Measurements from ENCODE around the gene TSSK6. TPM values are rescaled to one million over a fixed set of nuclear protein-coding genes. Genes with fewer than 3 reads are reported as not detected.

Gene TSSK6
- total RNA-seq = 0.79 and 1.3 TPM in 2 replicates

- no peak for DNase-seq (ENCODE audit: low read depth, low spot score)
Observed at GRCh38 chr19:19514881-19515641, at the start of gene TSSK6. TSS of gene TSSK6 (minus strand) at chr19:19515548. CDS start at chr19:19515427, 121 bp downstream.

GRCh38 chr19:19563348-19563848 is 48.0 kb upstream of the TSSK6 start:
- no peak for DNase-seq (ENCODE audit: low read depth, low spot score)

GRCh38 chr19:19562665-19563347 is 47.5 kb upstream of the TSSK6 start:
- no peak for DNase-seq (ENCODE audit: low read depth, low spot score)

GRCh38 chr19:19561946-19562664 is 46.8 kb upstream of the TSSK6 start:
- DNase-seq (ENCODE audit: low read depth, low spot score) = no peak

- DNase-seq (ENCODE audit: low read depth, low spot score) = no peak
Observed at GRCh38 chr19:19559931-19560330, 44.6 kb upstream of the TSSK6 start.

- DNase-seq (ENCODE audit: low read depth, low spot score) = no peak
Observed at GRCh38 chr19:19558636-19559035, 43.3 kb upstream of the TSSK6 start.

GRCh38 chr19:19558055-19558454 is 42.7 kb upstream of the TSSK6 start:
- DNase-seq (ENCODE audit: low read depth, low spot score) = no peak

- no peak for DNase-seq (ENCODE audit: low read depth, low spot score)
Observed at GRCh38 chr19:19554074-19555023, 39.0 kb upstream of the TSSK6 start.

GRCh38 chr19:19553670-19554069 is 38.3 kb upstream of the TSSK6 start:
- DNase-seq (ENCODE audit: low read depth, low spot score) = no peak

GRCh38 chr19:19552798-19553197 is 37.5 kb upstream of the TSSK6 start:
- DNase-seq (ENCODE audit: low read depth, low spot score) = no peak

- DNase-seq (ENCODE audit: low read depth, low spot score) = no peak
Observed at GRCh38 chr19:19551853-19552192, 36.5 kb upstream of the TSSK6 start.

GRCh38 chr19:19550972-19551852 is 35.9 kb upstream of the TSSK6 start:
- no peak for DNase-seq (ENCODE audit: low read depth, low spot score)

- DNase-seq (ENCODE audit: low read depth, low spot score) = no peak
Observed at GRCh38 chr19:19550485-19550929, 35.2 kb upstream of the TSSK6 start.

- DNase-seq (ENCODE audit: low read depth, low spot score) = no peak
Observed at GRCh38 chr19:19549804-19550464, 34.6 kb upstream of the TSSK6 start.

GRCh38 chr19:19548915-19549759 is 33.8 kb upstream of the TSSK6 start:
- DNase-seq (ENCODE audit: low read depth, low spot score) = no peak

GRCh38 chr19:19547674-19548336 is 32.5 kb upstream of the TSSK6 start:
- no peak for DNase-seq (ENCODE audit: low read depth, low spot score)

- DNase-seq (ENCODE audit: low read depth, low spot score) = no peak
Observed at GRCh38 chr19:19546751-19547162, 31.4 kb upstream of the TSSK6 start.

- no peak for DNase-seq (ENCODE audit: low read depth, low spot score)
Observed at GRCh38 chr19:19545707-19546106, 30.4 kb upstream of the TSSK6 start.

Measured in pulmonary artery endothelial cell (primary cell).